HFF-Myc (cell line): ENCODE results near the gene PPHLN1.

ENCODE experiments used
- DNase-seq: peaks from one replicate; pipeline ENCODE4 v3.0.0-alpha.2; 2011; ENCODE audit warnings: low read depth; ENCODE audit errors: extremely low read depth
- H3K4me3 ChIP-seq: replicated peaks from 2 replicates; pipeline ENCODE4 v1.5.1; 2011; ENCODE audit warnings: low read depth, mild to moderate bottlenecking, control low read depth, low read length
- TF ChIP-seq, protein P1 (sequence below): IDR thresholded peaks from 2 replicates; pipeline ENCODE4 v1.5.1; 2012; ENCODE audit warnings: mild to moderate bottlenecking, low read depth, low read length, control low read depth; ENCODE audit errors: missing control alignments

The PPHLN1 gene

DNA sequence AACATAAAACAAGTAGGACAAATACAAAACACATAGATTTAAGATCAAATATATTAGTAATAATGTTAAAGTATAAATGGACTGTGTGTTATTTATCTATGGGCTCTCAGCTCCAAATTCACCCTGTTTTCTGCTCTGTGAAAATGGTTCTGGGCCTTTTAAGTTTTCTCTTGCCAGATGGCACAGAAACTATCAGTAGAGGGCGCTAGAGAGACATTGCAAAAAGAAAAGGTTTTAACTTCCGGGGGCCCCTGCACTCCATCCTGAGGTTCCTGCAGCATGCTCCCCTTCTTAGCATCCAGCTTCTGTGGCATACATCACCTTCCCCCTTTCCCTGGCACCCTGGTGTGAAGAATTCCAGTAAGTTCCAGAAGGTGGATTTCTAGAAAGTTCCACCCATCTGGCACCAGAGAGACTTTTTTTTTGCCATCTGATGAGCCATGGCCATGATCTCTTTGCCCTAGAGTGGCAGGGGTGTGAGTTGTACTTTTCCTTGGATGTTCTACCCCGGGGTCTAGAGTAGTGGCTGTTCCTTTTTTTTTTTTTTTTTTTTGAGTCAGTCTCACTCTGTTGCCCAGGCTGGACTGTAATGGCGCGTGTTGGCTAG lies 29.4 kb upstream of the PPHLN1 start:
- TF ChIP-seq, protein P1, sequence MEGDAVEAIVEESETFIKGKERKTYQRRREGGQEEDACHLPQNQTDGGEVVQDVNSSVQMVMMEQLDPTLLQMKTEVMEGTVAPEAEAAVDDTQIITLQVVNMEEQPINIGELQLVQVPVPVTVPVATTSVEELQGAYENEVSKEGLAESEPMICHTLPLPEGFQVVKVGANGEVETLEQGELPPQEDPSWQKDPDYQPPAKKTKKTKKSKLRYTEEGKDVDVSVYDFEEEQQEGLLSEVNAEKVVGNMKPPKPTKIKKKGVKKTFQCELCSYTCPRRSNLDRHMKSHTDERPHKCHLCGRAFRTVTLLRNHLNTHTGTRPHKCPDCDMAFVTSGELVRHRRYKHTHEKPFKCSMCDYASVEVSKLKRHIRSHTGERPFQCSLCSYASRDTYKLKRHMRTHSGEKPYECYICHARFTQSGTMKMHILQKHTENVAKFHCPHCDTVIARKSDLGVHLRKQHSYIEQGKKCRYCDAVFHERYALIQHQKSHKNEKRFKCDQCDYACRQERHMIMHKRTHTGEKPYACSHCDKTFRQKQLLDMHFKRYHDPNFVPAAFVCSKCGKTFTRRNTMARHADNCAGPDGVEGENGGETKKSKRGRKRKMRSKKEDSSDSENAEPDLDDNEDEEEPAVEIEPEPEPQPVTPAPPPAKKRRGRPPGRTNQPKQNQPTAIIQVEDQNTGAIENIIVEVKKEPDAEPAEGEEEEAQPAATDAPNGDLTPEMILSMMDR: peak; percentile 77
- no peak overlapping the region for H3K4me3 ChIP-seq
- DNase-seq: peak; percentile 5

- DNase-seq: no peak
- no peak overlapping the region for H3K4me3 ChIP-seq
- TF ChIP-seq, protein P1: no peak
These were observed 27.1 kb upstream of the PPHLN1 start for GRCh38 chr12:42298887-42299286.

GRCh38 chr12:42299392-42300308 lies 26.3 kb upstream of the PPHLN1 start:
- TF ChIP-seq, protein P1: no peak
- DNase-seq: peak; percentile 25
- H3K4me3 ChIP-seq: no peak overlapping the region

DNA sequence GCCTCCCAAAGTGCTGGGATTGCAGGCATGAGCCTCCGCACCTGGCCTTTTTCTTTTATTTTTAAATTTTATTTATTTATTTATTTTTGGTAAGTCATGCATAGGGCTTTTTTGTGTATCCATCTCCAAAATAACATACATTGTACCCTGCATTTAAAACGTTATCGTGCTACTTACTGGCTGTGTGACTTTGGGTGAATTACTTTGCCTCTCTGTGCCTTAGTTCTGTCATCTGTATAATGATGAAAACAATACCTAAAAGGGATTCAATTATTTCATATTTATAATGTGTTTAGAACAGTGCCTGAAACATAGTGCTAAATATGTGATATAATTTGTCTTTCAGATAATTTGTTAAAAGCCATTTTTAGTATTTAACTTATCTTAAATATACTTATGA lies 19.7 kb upstream of the PPHLN1 start:
- DNase-seq: no peak
- TF ChIP-seq, protein P1: no peak
- no peak overlapping the region for H3K4me3 ChIP-seq

DNA sequence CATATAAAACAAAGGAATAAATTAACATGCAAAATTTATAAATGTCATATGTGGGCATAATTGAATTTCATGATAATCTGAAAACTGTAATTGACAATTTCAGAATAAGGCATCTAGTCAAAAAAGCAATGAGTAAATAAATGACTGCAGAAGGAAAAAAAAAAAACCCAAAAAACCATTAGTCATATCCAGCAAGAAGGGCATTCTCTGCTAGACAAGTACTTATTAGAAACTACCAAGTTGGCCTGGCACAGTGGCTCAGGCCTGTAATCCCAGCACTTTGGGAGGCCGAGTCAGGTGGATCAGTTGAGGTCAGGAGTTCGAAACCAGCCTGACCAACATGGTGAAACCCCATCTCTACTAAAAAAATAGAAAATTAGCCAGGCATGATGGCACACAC lies 17.6 kb upstream of the PPHLN1 start:
- no peak overlapping the region for H3K4me3 ChIP-seq
- no peak for DNase-seq
- TF ChIP-seq, protein P1: no peak

- TF ChIP-seq, protein P1: no peak
- DNase-seq: no peak
- no peak overlapping the region for H3K4me3 ChIP-seq
These were observed 16.0 kb upstream of the PPHLN1 start for GRCh38 chr12:42309996-42310395.

- TF ChIP-seq, protein P1: no peak
- H3K4me3 ChIP-seq: no peak overlapping the region
These were observed 10.9 kb upstream of the PPHLN1 start for GRCh38 chr12:42315108-42315507.

More at GRCh38 chr12:42315108-42315507, 10.9 kb upstream of the PPHLN1 start:
- DNase-seq: no peak
